PC-9 (cell line): Measurements from ENCODE around the gene ANKRD44.

Source experiments
- CTCF ChIP-seq: fragments of 200-600 bp; sonication (generic); conservative IDR thresholded peaks from 2 replicates; pipeline ENCODE4 v1.6.1; 2017; ENCODE audit warnings: mixed run types, antibody characterized with exemption, mild to moderate bottlenecking, moderate library complexity
- EZH2 ChIP-seq: fragments of 200-600 bp; sonication (generic); IDR thresholded peaks from 2 replicates; pipeline ENCODE4 v1.8.0; 2017; ENCODE audit warnings: antibody characterized with exemption, low read depth

GRCh38 chr2:197297772-197298318 is 12.7 kb downstream of the ANKRD44 start:
- no peak for TF ChIP-seq CTCF
- no peak for TF ChIP-seq EZH2
